Vagina (tissue), 2 donors: ENCODE measurements around the gene SPPL2C.

ENCODE experiments used
- POLR2A ChIP-seq, 2 donors: fragments of 450-650 bp; IDR thresholded peaks; one replicate each; pipeline ENCODE4 v1.6.1; 2017; ENCODE audit warnings: antibody characterized with exemption in 2 of 2, mild to moderate bottlenecking in 2 of 2, moderate library complexity in 2 of 2
- TF ChIP-seq, protein P1 (sequence below), 3 experiments: fragments of 450-650 bp in 2 of 3; fragments of 200-600 bp in 1 of 3; sonication (generic) in 1 of 3; IDR thresholded peaks; one replicate each; pipeline ENCODE4 v1.5.1; 2017 to 2019; ENCODE audit warnings: antibody characterized with exemption in 3 of 3, mild to moderate bottlenecking in 2 of 3, moderate library complexity in 2 of 3

DNA sequence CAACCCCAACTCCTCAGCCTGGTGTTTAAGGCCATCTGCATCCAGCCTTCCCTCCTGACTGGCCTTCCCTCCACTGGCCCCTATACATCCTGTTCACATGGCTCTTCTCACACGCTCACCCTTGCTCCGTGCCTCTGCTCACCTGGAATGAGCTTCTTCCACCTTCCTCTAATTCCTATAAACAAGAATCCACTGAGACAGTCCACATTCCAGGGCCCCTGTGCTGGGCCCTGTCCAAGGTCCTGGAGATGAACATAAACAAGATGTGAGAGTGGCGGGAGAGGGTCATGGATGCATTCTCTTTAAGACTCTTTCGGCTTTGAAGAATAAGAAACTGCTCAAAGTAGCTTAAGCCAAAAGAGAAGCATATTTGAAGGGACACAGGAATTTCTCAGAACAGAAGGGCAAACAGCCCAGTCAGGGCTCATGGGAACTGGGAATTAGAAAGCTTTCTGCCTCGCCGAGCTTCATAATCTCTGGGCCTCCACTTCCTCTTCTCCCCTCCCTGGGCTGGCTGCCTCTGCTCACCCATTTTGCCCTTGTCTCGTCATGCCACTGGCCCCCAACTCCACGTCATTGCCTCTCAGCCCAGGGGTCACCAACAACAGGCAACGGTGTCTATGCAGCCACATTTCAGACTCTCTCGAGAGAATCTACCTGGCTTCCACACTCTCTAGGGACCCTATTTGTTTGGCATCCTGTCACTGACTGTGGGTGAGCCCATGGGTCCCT, 13.5 kb downstream of the SPPL2C start:
- no peak for TF ChIP-seq POLR2A (IDR thresholded peaks at IDR 0.05)
- TF ChIP-seq, protein P1, sequence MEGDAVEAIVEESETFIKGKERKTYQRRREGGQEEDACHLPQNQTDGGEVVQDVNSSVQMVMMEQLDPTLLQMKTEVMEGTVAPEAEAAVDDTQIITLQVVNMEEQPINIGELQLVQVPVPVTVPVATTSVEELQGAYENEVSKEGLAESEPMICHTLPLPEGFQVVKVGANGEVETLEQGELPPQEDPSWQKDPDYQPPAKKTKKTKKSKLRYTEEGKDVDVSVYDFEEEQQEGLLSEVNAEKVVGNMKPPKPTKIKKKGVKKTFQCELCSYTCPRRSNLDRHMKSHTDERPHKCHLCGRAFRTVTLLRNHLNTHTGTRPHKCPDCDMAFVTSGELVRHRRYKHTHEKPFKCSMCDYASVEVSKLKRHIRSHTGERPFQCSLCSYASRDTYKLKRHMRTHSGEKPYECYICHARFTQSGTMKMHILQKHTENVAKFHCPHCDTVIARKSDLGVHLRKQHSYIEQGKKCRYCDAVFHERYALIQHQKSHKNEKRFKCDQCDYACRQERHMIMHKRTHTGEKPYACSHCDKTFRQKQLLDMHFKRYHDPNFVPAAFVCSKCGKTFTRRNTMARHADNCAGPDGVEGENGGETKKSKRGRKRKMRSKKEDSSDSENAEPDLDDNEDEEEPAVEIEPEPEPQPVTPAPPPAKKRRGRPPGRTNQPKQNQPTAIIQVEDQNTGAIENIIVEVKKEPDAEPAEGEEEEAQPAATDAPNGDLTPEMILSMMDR (IDR thresholded peaks at IDR 0.05): no peak
